Measurements from ENCODE around the gene GAL.

GAL gene

DNA sequence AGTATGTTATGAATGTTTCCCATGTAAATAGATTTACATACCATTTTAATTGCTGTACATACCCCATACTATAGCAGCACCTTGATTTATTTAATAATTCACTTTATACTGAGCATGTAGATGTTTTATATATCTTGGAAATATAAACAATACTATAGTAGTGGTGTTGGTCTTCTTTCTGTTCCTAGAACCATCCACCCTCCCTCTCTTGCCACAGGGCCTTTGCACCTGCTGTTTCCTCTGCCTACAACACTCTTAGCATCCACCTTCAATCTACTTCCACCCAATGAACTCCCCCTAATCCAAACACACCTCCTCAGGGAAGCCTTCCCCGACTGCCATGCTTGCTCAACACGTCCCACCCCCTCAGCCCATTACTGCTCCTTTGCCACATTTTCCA is 36.7 kb downstream of the GAL start:
- Histone ChIP-seq H3K4me3 (IDR thresholded peaks at IDR 0.05; ENCODE audit: insufficient read depth, low read depth, low read length) (no peak overlapping the region), H3K9ac (no peak overlapping the region), H3K4me1 (ENCODE audit: low read depth, poor library complexity, severe bottlenecking) (no peaks in the 10 kb centered on the region), H3K27me3 (ENCODE audit: insufficient read depth, low read depth) (no peaks in the 10 kb centered on the region), H3K4me2 (no peak overlapping the region), H3K79me2 (ENCODE audit: insufficient read depth, low read depth) (no peaks in the 10 kb centered on the region), H4K20me1 (ENCODE audit: insufficient read depth) (no peaks in the 10 kb centered on the region), H2AFZ (ENCODE audit: low read depth) (no peak overlapping the region), H3K36me3 (ENCODE audit: insufficient read depth) (no peaks in the 10 kb centered on the region), H3K27ac (no peak overlapping the region)
- TF ChIP-seq, protein P1, sequence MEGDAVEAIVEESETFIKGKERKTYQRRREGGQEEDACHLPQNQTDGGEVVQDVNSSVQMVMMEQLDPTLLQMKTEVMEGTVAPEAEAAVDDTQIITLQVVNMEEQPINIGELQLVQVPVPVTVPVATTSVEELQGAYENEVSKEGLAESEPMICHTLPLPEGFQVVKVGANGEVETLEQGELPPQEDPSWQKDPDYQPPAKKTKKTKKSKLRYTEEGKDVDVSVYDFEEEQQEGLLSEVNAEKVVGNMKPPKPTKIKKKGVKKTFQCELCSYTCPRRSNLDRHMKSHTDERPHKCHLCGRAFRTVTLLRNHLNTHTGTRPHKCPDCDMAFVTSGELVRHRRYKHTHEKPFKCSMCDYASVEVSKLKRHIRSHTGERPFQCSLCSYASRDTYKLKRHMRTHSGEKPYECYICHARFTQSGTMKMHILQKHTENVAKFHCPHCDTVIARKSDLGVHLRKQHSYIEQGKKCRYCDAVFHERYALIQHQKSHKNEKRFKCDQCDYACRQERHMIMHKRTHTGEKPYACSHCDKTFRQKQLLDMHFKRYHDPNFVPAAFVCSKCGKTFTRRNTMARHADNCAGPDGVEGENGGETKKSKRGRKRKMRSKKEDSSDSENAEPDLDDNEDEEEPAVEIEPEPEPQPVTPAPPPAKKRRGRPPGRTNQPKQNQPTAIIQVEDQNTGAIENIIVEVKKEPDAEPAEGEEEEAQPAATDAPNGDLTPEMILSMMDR (conservative IDR thresholded peaks at IDR 0.05; ENCODE audit: low read depth, low read length), result no peak

DNA sequence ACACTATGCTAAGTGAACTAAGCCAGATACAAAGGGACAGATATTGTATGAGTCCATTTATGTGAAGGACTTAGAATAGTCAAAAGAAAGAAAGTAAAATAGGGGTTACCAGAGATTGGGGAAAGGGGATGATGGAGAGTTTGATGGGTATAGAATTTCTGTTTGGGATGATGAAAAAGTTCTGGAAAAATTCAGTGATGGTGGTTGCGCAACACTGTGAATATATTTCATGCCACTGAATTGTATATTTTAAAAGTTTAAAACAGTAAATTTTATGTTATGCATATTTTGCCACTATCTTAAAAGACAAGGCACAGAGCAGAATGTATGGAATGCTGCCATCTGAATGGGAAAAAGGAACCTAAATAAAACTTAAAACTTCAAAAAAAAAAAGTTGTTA is 37.8 kb downstream of the GAL start:
- Histone ChIP-seq H3K4me3 (IDR thresholded peaks at IDR 0.05; ENCODE audit: insufficient read depth, low read depth, low read length) (no peak overlapping the region), H3K36me3 (ENCODE audit: insufficient read depth) (no peaks in the 10 kb centered on the region), H3K9ac (no peak overlapping the region), H2AFZ (ENCODE audit: low read depth) (no peak overlapping the region), H3K27me3 (ENCODE audit: insufficient read depth, low read depth) (no peaks in the 10 kb centered on the region), H3K27ac (no peak overlapping the region), H4K20me1 (ENCODE audit: insufficient read depth) (no peaks in the 10 kb centered on the region), H3K79me2 (ENCODE audit: insufficient read depth, low read depth) (no peaks in the 10 kb centered on the region), H3K4me2 (no peak overlapping the region), H3K4me1 (ENCODE audit: low read depth, poor library complexity, severe bottlenecking) (no peaks in the 10 kb centered on the region)
- TF ChIP-seq, protein P1 (conservative IDR thresholded peaks at IDR 0.05; ENCODE audit: low read depth, low read length), result no peak

DNA sequence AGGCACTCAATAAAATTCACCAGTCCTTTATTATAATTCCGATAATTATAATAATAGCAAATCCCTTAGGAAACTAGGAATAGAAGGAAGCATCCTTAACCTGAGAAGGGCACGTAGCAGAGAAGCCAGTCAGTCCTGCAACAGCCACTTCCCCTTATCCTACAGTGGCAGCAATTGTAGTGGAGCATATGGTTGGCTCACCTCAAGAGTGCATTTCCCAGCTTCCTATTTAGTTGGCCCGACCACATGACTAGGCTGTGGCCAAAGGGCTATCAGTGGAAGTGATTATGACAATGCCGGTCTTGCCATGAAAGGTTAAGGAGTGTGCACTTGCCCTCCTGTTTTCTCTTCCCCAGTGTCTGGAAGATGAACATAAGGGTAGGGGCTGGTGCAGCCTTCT is 39.9 kb downstream of the GAL start:
- H3K9ac ChIP-seq, result no peak overlapping the region
- no peak overlapping the region for H3K4me3 ChIP-seq (IDR thresholded peaks at IDR 0.05; ENCODE audit: insufficient read depth, low read depth, low read length)
- TF ChIP-seq, protein P1 (conservative IDR thresholded peaks at IDR 0.05; ENCODE audit: low read depth, low read length), result no peak
- H3K4me1 ChIP-seq (ENCODE audit: low read depth, poor library complexity, severe bottlenecking), result no peaks in the 10 kb centered on the region
- no peak overlapping the region for H2AFZ ChIP-seq (ENCODE audit: low read depth)
- H3K27me3 ChIP-seq (ENCODE audit: insufficient read depth, low read depth), result no peaks in the 10 kb centered on the region
- no peaks in the 10 kb centered on the region for H4K20me1 ChIP-seq (ENCODE audit: insufficient read depth)
- H3K79me2 ChIP-seq (ENCODE audit: insufficient read depth, low read depth), result no peaks in the 10 kb centered on the region
- no peaks in the 10 kb centered on the region for H3K36me3 ChIP-seq (ENCODE audit: insufficient read depth)
- H3K4me2 ChIP-seq, result no peak overlapping the region
- no peak overlapping the region for H3K27ac ChIP-seq

DNA sequence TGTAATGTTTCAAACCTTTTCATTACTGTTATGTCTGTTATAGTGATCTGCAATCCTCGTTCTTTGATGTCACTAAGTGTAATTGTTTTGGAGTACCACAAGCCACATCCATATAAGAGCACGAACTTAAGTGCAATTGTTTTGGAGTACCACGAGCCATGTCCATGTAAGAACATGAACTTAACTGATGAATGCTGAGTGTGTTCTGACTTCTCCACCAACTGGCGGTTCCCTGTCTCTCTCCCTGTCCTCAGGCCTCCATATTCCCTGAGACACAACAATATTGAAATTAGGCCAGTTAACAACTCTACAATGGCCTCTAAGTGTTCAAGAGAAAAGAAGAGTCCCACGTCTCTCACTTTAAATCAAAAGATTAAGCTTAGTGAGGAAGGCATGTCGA is 43.4 kb downstream of the GAL start:
- Histone ChIP-seq H3K9ac (no peak overlapping the region), H3K27me3 (ENCODE audit: insufficient read depth, low read depth) (no peaks in the 10 kb centered on the region), H2AFZ (ENCODE audit: low read depth) (no peak overlapping the region), H3K4me3 (IDR thresholded peaks at IDR 0.05; ENCODE audit: insufficient read depth, low read depth, low read length) (no peak overlapping the region), H3K4me1 (ENCODE audit: low read depth, poor library complexity, severe bottlenecking) (no peaks in the 10 kb centered on the region), H3K27ac (no peak overlapping the region), H4K20me1 (ENCODE audit: insufficient read depth) (no peaks in the 10 kb centered on the region), H3K4me2 (no peak overlapping the region), H3K36me3 (ENCODE audit: insufficient read depth) (no peaks in the 10 kb centered on the region), H3K79me2 (ENCODE audit: insufficient read depth, low read depth) (no peaks in the 10 kb centered on the region)
- TF ChIP-seq, protein P1 (conservative IDR thresholded peaks at IDR 0.05; ENCODE audit: low read depth, low read length), result no peak

DNA sequence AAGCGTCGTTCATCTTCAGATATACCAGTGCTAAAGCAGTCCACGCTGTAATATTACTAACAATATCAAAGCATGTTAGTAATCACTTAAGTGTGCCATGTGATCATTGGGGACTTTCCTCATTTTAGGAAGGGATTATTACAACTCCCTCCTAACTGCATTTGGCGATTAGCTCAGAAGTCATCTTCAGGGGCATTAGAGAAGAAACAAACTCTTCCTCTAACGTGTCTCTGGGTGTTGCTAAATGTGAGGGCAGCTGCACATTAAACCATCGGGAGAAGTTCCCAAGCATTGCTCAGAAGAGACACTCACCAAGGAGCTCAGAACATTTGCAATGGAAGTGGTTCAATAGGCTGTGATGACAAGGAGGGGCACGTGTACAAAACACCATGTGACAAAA is 49.8 kb downstream of the GAL start:
- no peaks in the 10 kb centered on the region for H3K4me1 ChIP-seq (ENCODE audit: low read depth, poor library complexity, severe bottlenecking)
- no peak overlapping the region for H3K9ac ChIP-seq
- H3K4me3 ChIP-seq (IDR thresholded peaks at IDR 0.05; ENCODE audit: insufficient read depth, low read depth, low read length), result no peak overlapping the region
- H4K20me1 ChIP-seq (ENCODE audit: insufficient read depth), result no peaks in the 10 kb centered on the region
- TF ChIP-seq, protein P1 (conservative IDR thresholded peaks at IDR 0.05; ENCODE audit: low read depth, low read length), result no peak
- no peak overlapping the region for H3K4me2 ChIP-seq
- no peak overlapping the region for H2AFZ ChIP-seq (ENCODE audit: low read depth)
- no peaks in the 10 kb centered on the region for H3K36me3 ChIP-seq (ENCODE audit: insufficient read depth)
- H3K79me2 ChIP-seq (ENCODE audit: insufficient read depth, low read depth), result no peaks in the 10 kb centered on the region
- H3K27me3 ChIP-seq (ENCODE audit: insufficient read depth, low read depth), result no peaks in the 10 kb centered on the region
- no peak overlapping the region for H3K27ac ChIP-seq

All from KMS-11 (cell line).